C4-2B (cell line): Measurements from ENCODE around the gene KCTD14.

Source experiments
- H3K27ac ChIP-seq: fragments of 450-650 bp; 2 replicates; pipeline ENCODE4 v1.5.1; 2017
- ZFX ChIP-seq: fragments of 450-650 bp; IDR thresholded peaks from 2 replicates; pipeline ENCODE4 v1.6.1; 2017
- TF ChIP-seq, protein P1 (sequence below): fragments of 450-650 bp; conservative IDR thresholded peaks from 2 replicates; pipeline ENCODE4 v1.5.1; 2017; ENCODE audit warnings: mild to moderate bottlenecking

KCTD14 gene

DNA sequence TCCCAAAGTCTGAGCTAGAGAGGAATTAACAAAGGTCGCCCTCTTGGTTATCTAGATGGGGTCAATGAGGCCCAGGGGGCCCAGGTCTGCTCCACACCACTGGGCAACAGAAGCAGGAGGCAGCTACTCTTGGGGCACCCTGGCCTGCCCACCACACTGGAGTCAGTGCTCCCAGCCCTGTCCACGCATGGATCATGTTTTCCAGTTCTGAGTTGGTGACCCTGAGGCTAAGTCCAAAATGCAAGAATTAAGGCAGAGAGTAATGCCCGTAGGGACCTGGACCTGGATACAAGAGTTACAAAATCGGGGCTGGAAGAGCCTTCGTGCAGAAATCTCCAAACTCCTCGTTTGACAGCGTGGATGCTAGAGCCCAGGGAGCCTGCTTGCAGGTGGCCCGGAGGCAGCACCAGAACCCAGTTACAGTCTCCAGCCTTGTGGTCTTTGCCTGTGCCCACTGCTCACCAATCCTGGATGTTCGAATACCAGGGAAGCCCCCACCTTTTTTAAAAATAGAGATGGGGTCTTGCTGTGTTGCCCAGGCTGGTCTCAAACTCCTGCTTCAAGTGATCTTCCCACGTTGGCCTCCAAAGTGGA, 34.5 kb upstream of the KCTD14 start:
- TF ChIP-seq, protein P1, sequence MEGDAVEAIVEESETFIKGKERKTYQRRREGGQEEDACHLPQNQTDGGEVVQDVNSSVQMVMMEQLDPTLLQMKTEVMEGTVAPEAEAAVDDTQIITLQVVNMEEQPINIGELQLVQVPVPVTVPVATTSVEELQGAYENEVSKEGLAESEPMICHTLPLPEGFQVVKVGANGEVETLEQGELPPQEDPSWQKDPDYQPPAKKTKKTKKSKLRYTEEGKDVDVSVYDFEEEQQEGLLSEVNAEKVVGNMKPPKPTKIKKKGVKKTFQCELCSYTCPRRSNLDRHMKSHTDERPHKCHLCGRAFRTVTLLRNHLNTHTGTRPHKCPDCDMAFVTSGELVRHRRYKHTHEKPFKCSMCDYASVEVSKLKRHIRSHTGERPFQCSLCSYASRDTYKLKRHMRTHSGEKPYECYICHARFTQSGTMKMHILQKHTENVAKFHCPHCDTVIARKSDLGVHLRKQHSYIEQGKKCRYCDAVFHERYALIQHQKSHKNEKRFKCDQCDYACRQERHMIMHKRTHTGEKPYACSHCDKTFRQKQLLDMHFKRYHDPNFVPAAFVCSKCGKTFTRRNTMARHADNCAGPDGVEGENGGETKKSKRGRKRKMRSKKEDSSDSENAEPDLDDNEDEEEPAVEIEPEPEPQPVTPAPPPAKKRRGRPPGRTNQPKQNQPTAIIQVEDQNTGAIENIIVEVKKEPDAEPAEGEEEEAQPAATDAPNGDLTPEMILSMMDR: no peak
- TF ChIP-seq ZFX: no peak
- H3K27ac ChIP-seq: no peak overlapping the region

DNA sequence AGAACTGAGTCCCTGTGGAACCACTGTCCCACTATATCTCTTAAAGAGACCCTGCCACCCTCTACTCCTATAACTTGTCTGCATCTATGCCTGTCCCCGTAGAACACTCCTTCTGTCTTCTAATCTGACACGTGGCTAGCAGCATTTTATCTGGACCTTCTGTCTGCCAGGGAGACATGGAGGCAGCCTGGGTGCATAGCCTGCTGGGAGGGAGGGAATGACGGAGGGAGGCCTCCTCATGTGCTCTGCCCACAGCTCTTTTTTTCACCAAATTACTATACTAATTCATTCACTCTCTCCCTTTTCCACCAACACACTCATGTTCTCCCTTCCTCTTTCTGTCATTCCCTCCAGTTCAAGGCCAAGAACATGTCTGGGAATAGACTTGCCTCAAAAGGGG, 33.0 kb upstream of the KCTD14 start:
- TF ChIP-seq ZFX: no peak
- TF ChIP-seq, protein P1: no peak
- H3K27ac ChIP-seq: no peak overlapping the region

DNA sequence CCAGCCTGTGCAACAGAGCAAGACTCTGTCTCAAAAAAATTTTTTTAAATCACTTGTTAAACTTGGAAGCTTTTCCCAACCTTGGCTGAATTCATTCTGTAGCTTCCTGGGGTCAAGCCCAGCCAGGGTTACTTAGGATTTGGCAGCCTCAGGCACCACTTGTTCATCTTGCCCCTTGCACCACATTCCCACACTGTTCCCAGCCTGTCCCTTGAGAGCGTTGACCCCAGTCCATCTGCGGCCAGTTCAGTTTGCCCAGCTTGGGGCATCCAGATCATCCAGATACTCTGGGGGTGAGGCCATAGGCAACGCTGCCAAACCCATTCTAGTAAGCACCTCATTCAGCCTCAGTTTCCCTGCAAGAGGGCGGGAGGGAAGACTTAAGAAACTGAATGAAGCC, 31.9 kb upstream of the KCTD14 start:
- no peak overlapping the region for H3K27ac ChIP-seq
- TF ChIP-seq, protein P1: no peak
- no peak for TF ChIP-seq ZFX

DNA sequence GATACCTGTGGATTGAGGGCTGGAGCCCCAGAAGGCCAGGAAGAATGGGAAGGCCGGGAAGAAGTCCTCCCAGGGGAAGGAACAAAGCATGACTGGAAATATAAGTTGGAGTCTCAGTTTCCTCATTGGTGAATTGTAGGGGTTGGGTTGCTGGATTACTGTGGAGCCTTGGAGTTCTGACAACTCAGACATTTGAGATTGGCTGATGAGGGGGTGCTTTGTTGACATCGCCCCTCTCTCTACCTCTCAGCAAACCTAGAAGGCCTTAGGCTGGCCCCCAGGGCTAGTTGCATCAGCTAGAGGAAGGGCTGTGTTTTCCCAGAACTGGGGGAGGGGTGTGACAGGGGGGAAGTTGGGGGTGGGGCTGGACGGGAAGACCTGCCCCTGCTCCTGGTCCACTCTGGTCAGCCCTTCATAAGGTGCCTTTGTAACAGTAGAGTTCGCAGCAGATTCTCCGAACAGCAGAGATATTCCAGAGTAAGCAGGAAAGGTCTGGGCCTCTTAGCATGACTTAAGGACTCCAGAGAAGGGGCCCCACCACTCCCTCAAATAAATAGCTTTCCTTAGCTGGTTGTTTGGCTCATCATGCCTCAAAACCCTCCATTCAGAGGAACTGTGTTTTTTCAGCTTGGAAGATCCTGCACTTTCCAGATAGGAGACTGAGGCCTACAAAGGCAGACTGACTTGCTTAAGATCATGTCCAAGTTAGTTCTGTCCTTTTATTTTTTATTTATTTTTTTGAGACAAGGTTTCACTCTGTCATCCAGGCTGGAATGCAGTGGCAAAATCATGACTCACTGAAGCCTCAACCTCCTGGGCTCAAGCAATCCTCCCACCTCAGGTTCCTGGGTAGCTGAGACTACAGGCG, 28.1 kb upstream of the KCTD14 start:
- TF ChIP-seq ZFX: no peak
- TF ChIP-seq, protein P1: no peak
- no peak overlapping the region for H3K27ac ChIP-seq

DNA sequence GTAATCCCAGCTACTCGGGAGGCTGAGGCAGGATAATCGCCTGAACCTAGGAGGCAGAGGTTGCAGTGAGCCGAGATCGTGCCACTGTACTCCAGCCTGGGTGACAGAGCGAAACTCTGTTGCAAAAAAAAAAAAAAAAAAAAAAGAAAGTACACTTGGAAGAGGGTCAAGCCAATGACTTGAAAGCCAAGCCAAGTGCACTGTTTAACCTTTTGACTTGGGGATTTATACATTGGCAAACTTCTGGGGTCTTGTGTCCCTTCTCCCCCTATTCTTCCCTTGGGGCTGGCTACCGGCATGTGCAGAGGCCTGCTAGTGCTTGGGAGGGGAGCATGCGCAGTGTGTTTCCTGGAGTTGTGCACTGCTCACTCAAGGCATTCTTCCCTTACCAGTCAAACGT, 26.3 kb upstream of the KCTD14 start:
- no peak overlapping the region for H3K27ac ChIP-seq
- no peak for TF ChIP-seq ZFX
- TF ChIP-seq, protein P1: no peak

DNA sequence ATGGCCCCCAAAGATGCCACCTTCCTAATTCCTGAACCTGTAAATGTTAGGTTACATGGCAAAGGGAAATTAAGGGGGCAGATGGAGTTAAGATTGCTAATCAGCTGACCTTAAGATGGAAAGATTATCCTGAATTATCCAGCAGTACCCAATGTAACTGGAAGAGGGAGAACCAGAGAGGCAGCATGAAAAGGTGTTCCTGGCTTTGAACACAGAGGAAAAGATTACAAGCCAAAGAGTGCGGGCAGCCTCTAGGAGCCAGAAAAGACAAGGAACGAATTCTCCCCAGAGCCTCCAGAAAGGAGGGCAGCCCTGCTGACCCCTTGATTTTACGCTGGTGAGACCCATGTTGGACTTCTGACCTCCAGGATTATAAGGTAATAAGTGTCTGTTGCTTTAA, 25.5 kb upstream of the KCTD14 start:
- no peak for TF ChIP-seq ZFX
- TF ChIP-seq, protein P1: no peak
- H3K27ac ChIP-seq: no peak overlapping the region

DNA sequence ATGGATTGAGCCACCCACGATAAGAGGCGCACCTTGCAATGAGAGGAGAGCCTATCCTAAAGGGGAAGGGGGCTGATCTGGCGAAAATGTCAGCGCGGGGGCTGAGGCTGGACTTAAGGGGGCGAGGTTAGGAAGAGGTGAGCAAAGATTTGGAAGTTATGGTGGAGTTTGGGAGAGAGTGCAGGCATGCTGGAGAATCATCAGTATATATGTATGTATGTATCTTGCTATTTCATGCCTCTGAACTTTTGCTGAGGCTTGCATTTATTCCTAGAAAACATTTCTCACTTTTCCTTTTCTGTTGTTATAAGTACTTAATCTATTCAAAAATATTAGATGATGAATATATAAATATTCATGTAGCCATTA, 23.4 kb upstream of the KCTD14 start:
- TF ChIP-seq, protein P1: no peak; the same call in none of the 2 replicates
- TF ChIP-seq ZFX: no peak
- H3K27ac ChIP-seq: no peak overlapping the region
